WTC11 (cell line): ENCODE data around the gene NFIA. TPM values are rescaled to one million over a fixed set of nuclear protein-coding genes. Genes with fewer than 3 reads are reported as not detected.

ENCODE experiments used
- ATAC-seq: fragments of 200-7000 bp; cut with Tn5 transposase; 2 replicates; pipeline ENCODE4 v1.10.0; 2021; ENCODE audit warnings: mild to moderate bottlenecking, moderate library complexity
- CTCF ChIA-PET: fragments of 300-600 bp; sonication (Branson Sonifier 250); formaldehyde crosslinking; loops from one replicate; lab custom pipeline; 2021; ENCODE audit warnings: antibody characterized with exemption; lab: Charles Lee
- POLR2A ChIA-PET: fragments of 350-600 bp; sonication (Branson Sonifier 250); formaldehyde crosslinking; loops from one replicate; lab custom pipeline; 2021; ENCODE audit warnings: antibody characterized with exemption; lab: Charles Lee
- DNase-seq: peaks from one replicate; pipeline ENCODE4 v3.0.0; 2021; ENCODE audit warnings: low spot score
- H3K27ac Mint-ChIP-seq: 2 replicates; pipeline ENCODE4 v1.8.0; 2021; ENCODE audit warnings: mixed read lengths
- H3K27me3 Mint-ChIP-seq: 2 replicates; pipeline ENCODE4 v1.8.0; 2021; ENCODE audit warnings: low read depth, mild to moderate bottlenecking, moderate library complexity, mixed read lengths
- H3K36me3 Mint-ChIP-seq: 2 replicates; pipeline ENCODE4 v1.8.0; 2021; ENCODE audit warnings: mixed read lengths
- H3K4me1 Mint-ChIP-seq: 2 replicates; pipeline ENCODE4 v1.8.0; 2022; ENCODE audit warnings: mixed read lengths
- H3K4me3 Mint-ChIP-seq: 2 replicates; pipeline ENCODE4 v1.8.0; 2021; ENCODE audit warnings: mild to moderate bottlenecking, moderate library complexity, mixed read lengths
- H3K9me3 Mint-ChIP-seq: 2 replicates; pipeline ENCODE4 v1.8.0; 2021; ENCODE audit warnings: mixed read lengths
- ESRRA ChIP-seq: sonication (generic); formaldehyde crosslinking; IDR thresholded peaks from 2 replicates; pipeline ENCODE4 v1.8.1; 2022; ENCODE audit warnings: mild to moderate bottlenecking, missing genetic modification reagents, borderline replicate concordance
- FOXJ3 ChIP-seq: sonication (generic); formaldehyde crosslinking; IDR thresholded peaks from 2 replicates; pipeline ENCODE4 v1.9.0; 2021; ENCODE audit warnings: missing genetic modification reagents, mild to moderate bottlenecking, borderline replicate concordance
- IRF2 ChIP-seq: sonication (generic); formaldehyde crosslinking; IDR thresholded peaks from 2 replicates; pipeline ENCODE4 v1.8.0; 2022; ENCODE audit warnings: low read depth, missing genetic modification reagents, borderline replicate concordance
- SP1 ChIP-seq: sonication (generic); formaldehyde crosslinking; conservative IDR thresholded peaks from 2 replicates; pipeline ENCODE4 v1.8.1; 2022; ENCODE audit warnings: missing genetic modification reagents
- TEAD1 ChIP-seq: sonication (generic); formaldehyde crosslinking; IDR thresholded peaks from 2 replicates; pipeline ENCODE4 v1.8.0; 2022; ENCODE audit warnings: mild to moderate bottlenecking, missing genetic modification reagents
- ZNF219 ChIP-seq: sonication (generic); formaldehyde crosslinking; IDR thresholded peaks from 2 replicates; pipeline ENCODE4 v1.8.0; 2023; ENCODE audit warnings: missing genetic modification reagents, mild to moderate bottlenecking, borderline replicate concordance
- ZNF281 ChIP-seq: sonication (generic); formaldehyde crosslinking; IDR thresholded peaks from 2 replicates; pipeline ENCODE4 v1.8.0; 2023; ENCODE audit warnings: mild to moderate bottlenecking, missing genetic modification reagents
- total RNA-seq: library from RNA; stranded (reverse); gene quantifications from 3 replicates; pipeline ENCODE4 v1.2.3, GENCODE V29; 2021
- TF ChIP-seq, protein P1 (sequence below): sonication (generic); formaldehyde crosslinking; IDR thresholded peaks from 2 replicates; pipeline ENCODE4 v1.8.1; 2023; ENCODE audit warnings: mild to moderate bottlenecking, missing genetic modification reagents, moderate library complexity
- TF ChIP-seq, protein P2 (sequence below): sonication (generic); formaldehyde crosslinking; IDR thresholded peaks from 2 replicates; pipeline ENCODE4 v1.8.0; 2023; ENCODE audit warnings: missing genetic modification reagents, mild to moderate bottlenecking, borderline replicate concordance
- TF ChIP-seq, protein P3 (sequence below): fragments of 250-450 bp; sonication (Bioruptor Pico); IDR thresholded peaks from 2 replicates; pipeline ENCODE4 v1.9.0; 2021; ENCODE audit warnings: mild to moderate bottlenecking
- TF ChIP-seq, protein P4 (sequence below): sonication (generic); formaldehyde crosslinking; conservative IDR thresholded peaks from 2 replicates; pipeline ENCODE4 v1.8.1; 2023; ENCODE audit warnings: mild to moderate bottlenecking, low read depth, missing genetic modification reagents, moderate library complexity
- TF ChIP-seq, protein P5 (sequence below): fragments of 250-450 bp; sonication (Bioruptor Pico); IDR thresholded peaks from 2 replicates; pipeline ENCODE4 v1.8.0; 2021; ENCODE audit warnings: mild to moderate bottlenecking
- TF ChIP-seq, protein P6 (sequence below): sonication (generic); formaldehyde crosslinking; IDR thresholded peaks from 2 replicates; pipeline ENCODE4 v1.8.0; 2023; ENCODE audit warnings: missing genetic modification reagents
- TF ChIP-seq, protein P7 (sequence below): sonication (generic); formaldehyde crosslinking; IDR thresholded peaks from 2 replicates; pipeline ENCODE4 v1.8.1; 2022; ENCODE audit warnings: low read depth, mild to moderate bottlenecking, moderate library complexity, missing genetic modification reagents, borderline replicate concordance

Gene NFIA
- total RNA-seq, 1 experiment from 2014 or later: 16.7 TPM

DNA sequence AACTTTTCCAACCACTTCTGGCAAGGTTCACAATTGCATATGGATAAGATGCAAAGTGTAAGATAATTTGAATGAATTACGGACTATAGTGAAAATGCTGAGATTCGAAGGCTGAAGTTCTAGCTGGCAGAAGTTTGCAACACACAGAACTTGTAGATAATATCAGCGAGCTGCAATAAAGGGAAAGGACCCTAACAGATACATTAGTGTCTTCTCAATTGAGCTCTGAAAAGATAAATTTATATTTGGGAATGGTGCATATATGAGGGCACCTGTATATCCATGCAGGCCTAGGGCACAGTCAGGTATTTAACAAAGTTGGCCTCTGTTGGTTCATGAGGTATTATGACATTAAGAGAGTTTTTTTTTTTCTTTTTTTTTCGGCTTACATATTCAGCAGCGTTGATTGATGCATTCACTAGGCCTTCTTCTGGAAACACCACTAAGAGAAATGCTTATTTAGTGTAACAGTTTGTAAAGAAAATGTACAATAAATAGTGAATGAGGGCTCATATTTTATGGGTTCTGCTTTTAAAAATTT lies 2.2 kb downstream of the NFIA start:
- ATAC-seq: no peak
- no peaks in the 10 kb centered on the region for H3K9me3 Mint-ChIP-seq
- H3K27me3 Mint-ChIP-seq: peaks cover 50% of the 10 kb centered on the region
- H3K4me3 Mint-ChIP-seq: peak overlapping the region; percentile 90
- peaks cover 55% of the 10 kb centered on the region for H3K4me1 Mint-ChIP-seq
- ChIA-PET POLR2A (interaction anchor here (0.6 to 0.7 kb wide), 2 partner anchors 23 to 84 kb away, joined by 3 read pairs; no protein-coding TSS in a partner anchor), CTCF (no interaction called here)
- no peak overlapping the region for H3K27ac Mint-ChIP-seq
- DNase-seq: no peak
- no peaks in the 10 kb centered on the region; the same call in 1 of the 2 replicates for H3K36me3 Mint-ChIP-seq
- TF ChIP-seq IRF2 (no peak), SP1 (CRISPR knock-in tag) (no peak), ESRRA (no peak), ZNF219 (no peak)
- TF ChIP-seq, protein P1, sequence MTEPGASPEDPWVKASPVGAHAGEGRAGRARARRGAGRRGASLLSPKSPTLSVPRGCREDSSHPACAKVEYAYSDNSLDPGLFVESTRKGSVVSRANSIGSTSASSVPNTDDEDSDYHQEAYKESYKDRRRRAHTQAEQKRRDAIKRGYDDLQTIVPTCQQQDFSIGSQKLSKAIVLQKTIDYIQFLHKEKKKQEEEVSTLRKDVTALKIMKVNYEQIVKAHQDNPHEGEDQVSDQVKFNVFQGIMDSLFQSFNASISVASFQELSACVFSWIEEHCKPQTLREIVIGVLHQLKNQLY (CRISPR knock-in tag): no peak
- TF ChIP-seq, protein P2, sequence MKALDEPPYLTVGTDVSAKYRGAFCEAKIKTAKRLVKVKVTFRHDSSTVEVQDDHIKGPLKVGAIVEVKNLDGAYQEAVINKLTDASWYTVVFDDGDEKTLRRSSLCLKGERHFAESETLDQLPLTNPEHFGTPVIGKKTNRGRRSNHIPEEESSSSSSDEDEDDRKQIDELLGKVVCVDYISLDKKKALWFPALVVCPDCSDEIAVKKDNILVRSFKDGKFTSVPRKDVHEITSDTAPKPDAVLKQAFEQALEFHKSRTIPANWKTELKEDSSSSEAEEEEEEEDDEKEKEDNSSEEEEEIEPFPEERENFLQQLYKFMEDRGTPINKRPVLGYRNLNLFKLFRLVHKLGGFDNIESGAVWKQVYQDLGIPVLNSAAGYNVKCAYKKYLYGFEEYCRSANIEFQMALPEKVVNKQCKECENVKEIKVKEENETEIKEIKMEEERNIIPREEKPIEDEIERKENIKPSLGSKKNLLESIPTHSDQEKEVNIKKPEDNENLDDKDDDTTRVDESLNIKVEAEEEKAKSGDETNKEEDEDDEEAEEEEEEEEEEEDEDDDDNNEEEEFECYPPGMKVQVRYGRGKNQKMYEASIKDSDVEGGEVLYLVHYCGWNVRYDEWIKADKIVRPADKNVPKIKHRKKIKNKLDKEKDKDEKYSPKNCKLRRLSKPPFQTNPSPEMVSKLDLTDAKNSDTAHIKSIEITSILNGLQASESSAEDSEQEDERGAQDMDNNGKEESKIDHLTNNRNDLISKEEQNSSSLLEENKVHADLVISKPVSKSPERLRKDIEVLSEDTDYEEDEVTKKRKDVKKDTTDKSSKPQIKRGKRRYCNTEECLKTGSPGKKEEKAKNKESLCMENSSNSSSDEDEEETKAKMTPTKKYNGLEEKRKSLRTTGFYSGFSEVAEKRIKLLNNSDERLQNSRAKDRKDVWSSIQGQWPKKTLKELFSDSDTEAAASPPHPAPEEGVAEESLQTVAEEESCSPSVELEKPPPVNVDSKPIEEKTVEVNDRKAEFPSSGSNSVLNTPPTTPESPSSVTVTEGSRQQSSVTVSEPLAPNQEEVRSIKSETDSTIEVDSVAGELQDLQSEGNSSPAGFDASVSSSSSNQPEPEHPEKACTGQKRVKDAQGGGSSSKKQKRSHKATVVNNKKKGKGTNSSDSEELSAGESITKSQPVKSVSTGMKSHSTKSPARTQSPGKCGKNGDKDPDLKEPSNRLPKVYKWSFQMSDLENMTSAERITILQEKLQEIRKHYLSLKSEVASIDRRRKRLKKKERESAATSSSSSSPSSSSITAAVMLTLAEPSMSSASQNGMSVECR (CRISPR knock-in tag): no peak
- TF ChIP-seq, protein P3, sequence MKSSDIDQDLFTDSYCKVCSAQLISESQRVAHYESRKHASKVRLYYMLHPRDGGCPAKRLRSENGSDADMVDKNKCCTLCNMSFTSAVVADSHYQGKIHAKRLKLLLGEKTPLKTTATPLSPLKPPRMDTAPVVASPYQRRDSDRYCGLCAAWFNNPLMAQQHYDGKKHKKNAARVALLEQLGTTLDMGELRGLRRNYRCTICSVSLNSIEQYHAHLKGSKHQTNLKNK: no peak
- TF ChIP-seq, protein P4, sequence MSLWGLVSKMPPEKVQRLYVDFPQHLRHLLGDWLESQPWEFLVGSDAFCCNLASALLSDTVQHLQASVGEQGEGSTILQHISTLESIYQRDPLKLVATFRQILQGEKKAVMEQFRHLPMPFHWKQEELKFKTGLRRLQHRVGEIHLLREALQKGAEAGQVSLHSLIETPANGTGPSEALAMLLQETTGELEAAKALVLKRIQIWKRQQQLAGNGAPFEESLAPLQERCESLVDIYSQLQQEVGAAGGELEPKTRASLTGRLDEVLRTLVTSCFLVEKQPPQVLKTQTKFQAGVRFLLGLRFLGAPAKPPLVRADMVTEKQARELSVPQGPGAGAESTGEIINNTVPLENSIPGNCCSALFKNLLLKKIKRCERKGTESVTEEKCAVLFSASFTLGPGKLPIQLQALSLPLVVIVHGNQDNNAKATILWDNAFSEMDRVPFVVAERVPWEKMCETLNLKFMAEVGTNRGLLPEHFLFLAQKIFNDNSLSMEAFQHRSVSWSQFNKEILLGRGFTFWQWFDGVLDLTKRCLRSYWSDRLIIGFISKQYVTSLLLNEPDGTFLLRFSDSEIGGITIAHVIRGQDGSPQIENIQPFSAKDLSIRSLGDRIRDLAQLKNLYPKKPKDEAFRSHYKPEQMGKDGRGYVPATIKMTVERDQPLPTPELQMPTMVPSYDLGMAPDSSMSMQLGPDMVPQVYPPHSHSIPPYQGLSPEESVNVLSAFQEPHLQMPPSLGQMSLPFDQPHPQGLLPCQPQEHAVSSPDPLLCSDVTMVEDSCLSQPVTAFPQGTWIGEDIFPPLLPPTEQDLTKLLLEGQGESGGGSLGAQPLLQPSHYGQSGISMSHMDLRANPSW: no peak

- DNase-seq: no peak
- no peak overlapping the region for H3K4me3 Mint-ChIP-seq
- H3K4me1 Mint-ChIP-seq: peaks cover 48% of the 10 kb centered on the region
- ChIA-PET POLR2A (interaction anchor here (0.7 kb wide), 1 partner anchor 1069 kb away, joined by 5 read pairs; no protein-coding TSS in a partner anchor), CTCF (interaction anchor here (1.1 kb wide), 1 partner anchor 7 kb away, joined by 3 read pairs; no protein-coding TSS in a partner anchor)
- no peaks in the 10 kb centered on the region; the same call in 1 of the 2 replicates for H3K36me3 Mint-ChIP-seq
- peaks cover 42% of the 10 kb centered on the region for H3K27me3 Mint-ChIP-seq
- TF ChIP-seq ZNF219 (no peak), ZNF281 (no peak), TEAD1 (CRISPR knock-in tag) (no peak), FOXJ3 (CRISPR knock-in tag) (no peak)
- TF ChIP-seq, protein P5, sequence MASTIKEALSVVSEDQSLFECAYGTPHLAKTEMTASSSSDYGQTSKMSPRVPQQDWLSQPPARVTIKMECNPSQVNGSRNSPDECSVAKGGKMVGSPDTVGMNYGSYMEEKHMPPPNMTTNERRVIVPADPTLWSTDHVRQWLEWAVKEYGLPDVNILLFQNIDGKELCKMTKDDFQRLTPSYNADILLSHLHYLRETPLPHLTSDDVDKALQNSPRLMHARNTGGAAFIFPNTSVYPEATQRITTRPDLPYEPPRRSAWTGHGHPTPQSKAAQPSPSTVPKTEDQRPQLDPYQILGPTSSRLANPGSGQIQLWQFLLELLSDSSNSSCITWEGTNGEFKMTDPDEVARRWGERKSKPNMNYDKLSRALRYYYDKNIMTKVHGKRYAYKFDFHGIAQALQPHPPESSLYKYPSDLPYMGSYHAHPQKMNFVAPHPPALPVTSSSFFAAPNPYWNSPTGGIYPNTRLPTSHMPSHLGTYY: no peak
- TF ChIP-seq, protein P6, sequence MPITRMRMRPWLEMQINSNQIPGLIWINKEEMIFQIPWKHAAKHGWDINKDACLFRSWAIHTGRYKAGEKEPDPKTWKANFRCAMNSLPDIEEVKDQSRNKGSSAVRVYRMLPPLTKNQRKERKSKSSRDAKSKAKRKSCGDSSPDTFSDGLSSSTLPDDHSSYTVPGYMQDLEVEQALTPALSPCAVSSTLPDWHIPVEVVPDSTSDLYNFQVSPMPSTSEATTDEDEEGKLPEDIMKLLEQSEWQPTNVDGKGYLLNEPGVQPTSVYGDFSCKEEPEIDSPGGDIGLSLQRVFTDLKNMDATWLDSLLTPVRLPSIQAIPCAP: no peak
- TF ChIP-seq, protein P7, sequence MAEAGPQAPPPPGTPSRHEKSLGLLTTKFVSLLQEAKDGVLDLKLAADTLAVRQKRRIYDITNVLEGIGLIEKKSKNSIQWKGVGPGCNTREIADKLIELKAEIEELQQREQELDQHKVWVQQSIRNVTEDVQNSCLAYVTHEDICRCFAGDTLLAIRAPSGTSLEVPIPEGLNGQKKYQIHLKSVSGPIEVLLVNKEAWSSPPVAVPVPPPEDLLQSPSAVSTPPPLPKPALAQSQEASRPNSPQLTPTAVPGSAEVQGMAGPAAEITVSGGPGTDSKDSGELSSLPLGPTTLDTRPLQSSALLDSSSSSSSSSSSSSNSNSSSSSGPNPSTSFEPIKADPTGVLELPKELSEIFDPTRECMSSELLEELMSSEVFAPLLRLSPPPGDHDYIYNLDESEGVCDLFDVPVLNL (CRISPR knock-in tag): no peak
- ATAC-seq: no peak
- H3K27ac Mint-ChIP-seq: no peak overlapping the region
- no peaks in the 10 kb centered on the region for H3K9me3 Mint-ChIP-seq
Measured at GRCh38 chr1:61085206-61085982, 3.0 kb downstream of the NFIA start.
